OCI-LY3 (cell line): ENCODE results near the gene LTBP4.

ENCODE experiments used
- H2AFZ ChIP-seq: fragments of 200-600, 300-600 bp; shearing (Covaris generic); 2 replicates; pipeline ENCODE4 v1.6.0; 2014; ENCODE audit warnings: antibody characterized with exemption, low read depth, low read length
- H3K27ac ChIP-seq: fragments of 200-600, 300-600 bp; sonication (generic); 2 replicates; pipeline ENCODE4 v1.5.1; 2014; ENCODE audit warnings: mild to moderate bottlenecking, low read length, moderate library complexity, mixed read lengths
- H3K27me3 ChIP-seq: fragments of 200-600, 300-600 bp; sonication (generic); 2 replicates; pipeline ENCODE4 v1.6.1; 2014; ENCODE audit warnings: low read depth, low read length, mixed read lengths
- H3K36me3 ChIP-seq: fragments of 200-600, 300-600 bp; sonication (generic); replicated peaks from 2 replicates; pipeline ENCODE3; 2014; ENCODE audit warnings: low read depth, low read length, mixed read lengths
- H3K4me1 ChIP-seq: fragments of 300-600, 200-600 bp; sonication (generic); 2 replicates; pipeline ENCODE4 v1.6.1; 2014; ENCODE audit warnings: low read length, mixed read lengths
- H3K4me2 ChIP-seq: fragments of 200-600, 300-600 bp; sonication (generic); 2 replicates; pipeline ENCODE4 v1.6.1; 2014; ENCODE audit warnings: low read length, mixed read lengths
- H3K4me3 ChIP-seq: fragments of 300-600, 200-600 bp; sonication (generic); 2 replicates; pipeline ENCODE4 v1.5.1; 2014; ENCODE audit warnings: antibody characterized with exemption, mild to moderate bottlenecking, low read length, moderate library complexity
- H3K79me2 ChIP-seq: fragments of 300-600, 200-600 bp; shearing (Covaris generic); 2 replicates; pipeline ENCODE4 v1.6.1; 2014; ENCODE audit warnings: mild to moderate bottlenecking, low read length, mixed read lengths
- H3K9ac ChIP-seq: fragments of 300-600, 200-600 bp; shearing (Covaris generic); 2 replicates; pipeline ENCODE4 v1.6.0; 2014; ENCODE audit warnings: mild to moderate bottlenecking, low read length, moderate library complexity
- H3K9me3 ChIP-seq: fragments of 200-600, 300-600 bp; shearing (Covaris generic); 2 replicates; pipeline ENCODE4 v1.6.1; 2014; ENCODE audit warnings: low read length, mixed read lengths; ENCODE audit not compliant: insufficient read depth
- H4K20me1 ChIP-seq: fragments of 200-600, 300-600 bp; sonication (generic); 2 replicates; pipeline ENCODE4 v1.6.1; 2016; ENCODE audit warnings: low read length, mixed read lengths; ENCODE audit not compliant: insufficient read depth
- EZH2phosphoT487 ChIP-seq: fragments of 200-600 bp; shearing (Covaris generic); IDR thresholded peaks from 2 replicates; pipeline ENCODE4 v1.6.1; 2018; ENCODE audit warnings: antibody characterized with exemption, mixed run types, low read depth
- TF ChIP-seq, protein P1 (sequence below): fragments of 200-600, 300-600 bp; sonication (generic); IDR thresholded peaks from 2 replicates; pipeline ENCODE4 v1.5.1; 2014; ENCODE audit warnings: antibody characterized with exemption, low read length, low read depth

The LTBP4 gene

DNA sequence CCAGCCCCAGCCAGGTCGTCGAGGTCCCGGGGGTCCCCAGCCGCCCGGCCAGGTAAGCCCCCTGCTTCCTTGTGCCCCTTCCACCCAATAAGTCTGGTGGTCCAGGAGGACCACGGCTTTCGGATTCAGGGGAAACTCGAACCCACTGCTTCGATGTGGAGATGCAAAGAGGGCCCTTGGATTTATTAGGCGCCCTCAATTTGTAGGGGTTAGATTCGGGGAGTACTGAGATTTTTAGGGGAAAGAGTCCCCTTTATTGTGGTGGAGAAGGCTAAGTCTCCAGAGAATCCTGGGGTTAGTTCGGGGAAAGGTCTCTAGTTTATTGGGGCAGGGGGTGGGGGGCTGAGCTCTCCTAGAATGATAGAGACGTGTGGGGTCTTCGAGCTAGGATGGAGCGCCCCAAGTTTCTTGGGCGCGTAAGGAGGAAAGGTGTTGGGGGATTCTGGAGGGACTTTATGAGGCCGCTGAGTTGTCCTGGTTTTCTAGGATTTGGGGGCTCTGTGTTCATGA is 3.8 kb upstream of the LTBP4 start:
- Histone ChIP-seq H2AFZ (no peak overlapping the region), H3K4me2 (no peak overlapping the region), H3K36me3 (no peaks in the 10 kb centered on the region), H3K27me3 (peaks cover 21% of the 10 kb centered on the region), H3K9ac (no peak overlapping the region), H3K4me3 (no peak overlapping the region), H3K27ac (no peak overlapping the region), H4K20me1 (no peaks in the 10 kb centered on the region), H3K4me1 (peaks cover 32% of the 10 kb centered on the region), H3K79me2 (no peaks in the 10 kb centered on the region), H3K9me3 (no peaks in the 10 kb centered on the region)
- TF ChIP-seq, protein P1, sequence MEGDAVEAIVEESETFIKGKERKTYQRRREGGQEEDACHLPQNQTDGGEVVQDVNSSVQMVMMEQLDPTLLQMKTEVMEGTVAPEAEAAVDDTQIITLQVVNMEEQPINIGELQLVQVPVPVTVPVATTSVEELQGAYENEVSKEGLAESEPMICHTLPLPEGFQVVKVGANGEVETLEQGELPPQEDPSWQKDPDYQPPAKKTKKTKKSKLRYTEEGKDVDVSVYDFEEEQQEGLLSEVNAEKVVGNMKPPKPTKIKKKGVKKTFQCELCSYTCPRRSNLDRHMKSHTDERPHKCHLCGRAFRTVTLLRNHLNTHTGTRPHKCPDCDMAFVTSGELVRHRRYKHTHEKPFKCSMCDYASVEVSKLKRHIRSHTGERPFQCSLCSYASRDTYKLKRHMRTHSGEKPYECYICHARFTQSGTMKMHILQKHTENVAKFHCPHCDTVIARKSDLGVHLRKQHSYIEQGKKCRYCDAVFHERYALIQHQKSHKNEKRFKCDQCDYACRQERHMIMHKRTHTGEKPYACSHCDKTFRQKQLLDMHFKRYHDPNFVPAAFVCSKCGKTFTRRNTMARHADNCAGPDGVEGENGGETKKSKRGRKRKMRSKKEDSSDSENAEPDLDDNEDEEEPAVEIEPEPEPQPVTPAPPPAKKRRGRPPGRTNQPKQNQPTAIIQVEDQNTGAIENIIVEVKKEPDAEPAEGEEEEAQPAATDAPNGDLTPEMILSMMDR, result no peak
- TF ChIP-seq EZH2phosphoT487, result no peak

DNA sequence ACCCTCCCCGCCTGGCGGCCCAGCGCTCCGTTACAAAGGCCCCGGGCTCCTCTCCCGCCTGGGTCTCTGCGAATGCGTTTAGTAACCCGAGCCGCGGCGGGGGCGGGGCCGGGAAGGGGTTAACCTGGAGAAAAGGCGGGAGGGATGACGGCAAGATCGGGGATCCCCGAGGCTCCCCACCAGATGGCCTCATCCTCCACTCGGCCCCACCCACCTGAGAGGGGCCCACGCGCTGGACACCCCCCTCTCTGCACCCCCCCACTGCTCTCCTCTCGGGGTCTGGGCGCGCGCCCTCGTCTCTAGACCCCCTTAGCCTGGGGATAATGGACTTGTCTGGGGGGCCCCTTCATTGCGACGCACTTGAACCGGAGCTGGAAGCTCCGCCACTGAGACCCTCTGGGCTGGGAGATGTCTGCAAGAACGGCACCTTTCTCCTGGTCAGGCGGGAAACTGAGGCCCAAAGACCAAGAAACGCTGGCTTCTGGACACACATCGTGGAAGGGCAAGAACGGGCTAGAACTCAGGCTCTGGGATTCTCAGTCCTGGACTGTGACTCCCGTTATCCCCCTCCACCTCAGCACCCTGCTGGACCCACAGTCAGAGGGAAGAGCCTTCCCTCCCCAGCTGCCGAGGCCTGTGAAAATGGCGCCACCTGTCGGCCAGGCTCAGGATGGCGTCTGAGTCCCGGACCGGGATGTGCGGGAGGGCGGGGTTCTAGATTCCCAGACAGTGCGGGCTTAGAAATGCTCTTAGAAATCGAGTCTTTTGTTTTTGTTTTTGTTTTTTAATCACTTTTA is 2.9 kb upstream of the LTBP4 start:
- Histone ChIP-seq H3K4me3 (peak overlapping the region; percentile 39), H2AFZ (no peak overlapping the region; the same call in 1 of the 2 replicates), H3K9me3 (no peaks in the 10 kb centered on the region), H3K27me3 (peaks cover 21% of the 10 kb centered on the region), H3K4me1 (peaks cover 41% of the 10 kb centered on the region), H3K4me2 (peak overlapping the region; percentile 59), H3K27ac (no peak overlapping the region), H4K20me1 (no peaks in the 10 kb centered on the region), H3K9ac (no peak overlapping the region), H3K36me3 (no peaks in the 10 kb centered on the region), H3K79me2 (no peaks in the 10 kb centered on the region)
- TF ChIP-seq, protein P1, result peak; percentile 98
- TF ChIP-seq EZH2phosphoT487, result no peak

DNA sequence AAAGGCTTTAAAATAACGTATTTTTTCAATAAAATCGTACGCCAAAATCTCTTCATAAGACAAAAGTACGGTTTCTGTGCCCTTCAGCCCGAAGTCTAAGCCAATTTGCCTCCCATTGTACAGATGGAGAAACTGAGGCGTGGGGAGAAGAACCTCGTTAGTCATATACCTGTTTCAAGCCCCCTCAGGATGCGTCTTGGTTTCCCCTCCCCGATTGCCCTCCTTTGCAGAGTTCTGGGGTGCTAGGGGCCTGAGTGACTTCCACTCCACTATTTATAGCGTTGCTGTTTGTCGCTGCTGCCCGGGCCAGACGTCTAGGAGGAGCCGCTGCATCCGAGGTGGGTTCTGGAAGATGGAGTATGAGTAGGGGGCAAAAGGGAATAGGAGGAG is 2.3 kb upstream of the LTBP4 start:
- H3K4me1 ChIP-seq, result peaks cover 44% of the 10 kb centered on the region
- H3K79me2 ChIP-seq, result no peaks in the 10 kb centered on the region
- no peak overlapping the region for H3K9ac ChIP-seq
- H3K4me3 ChIP-seq, result no peak overlapping the region
- TF ChIP-seq, protein P1, result no peak
- no peak for TF ChIP-seq EZH2phosphoT487
- no peaks in the 10 kb centered on the region for H3K9me3 ChIP-seq
- H4K20me1 ChIP-seq, result no peaks in the 10 kb centered on the region
- H2AFZ ChIP-seq, result no peak overlapping the region
- no peaks in the 10 kb centered on the region for H3K36me3 ChIP-seq
- H3K27me3 ChIP-seq, result peaks cover 21% of the 10 kb centered on the region
- H3K27ac ChIP-seq, result no peak overlapping the region
- H3K4me2 ChIP-seq, result no peak overlapping the region

DNA sequence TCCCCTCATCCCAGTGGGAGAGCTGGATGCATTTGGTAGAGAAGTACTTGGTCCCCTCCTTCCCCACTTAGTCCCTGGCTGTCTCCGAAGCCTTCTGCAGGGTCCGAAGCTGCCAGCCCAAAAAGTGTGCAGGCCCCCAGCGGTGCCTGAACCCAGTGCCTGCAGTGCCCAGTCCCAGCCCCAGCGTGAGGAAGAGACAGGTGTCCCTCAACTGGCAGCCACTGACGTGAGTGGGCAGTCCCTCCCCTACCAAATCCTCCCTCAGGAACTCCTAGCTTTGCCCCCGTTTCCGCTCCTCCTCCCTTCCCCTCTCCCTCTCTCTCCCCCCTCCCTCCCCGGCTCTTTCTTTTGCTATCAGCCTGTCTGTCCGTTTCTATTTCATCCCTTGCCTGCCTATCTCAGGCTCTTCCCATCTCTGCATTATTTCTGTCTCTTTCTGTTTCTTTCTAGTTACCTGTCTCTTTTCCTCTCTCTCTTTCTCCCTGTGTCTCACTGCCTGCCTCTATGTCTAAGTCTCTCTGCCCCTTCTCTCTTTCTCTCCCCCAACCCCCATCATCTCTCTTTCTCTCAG is 1.8 kb upstream of the LTBP4 start:
- H3K4me1 ChIP-seq, result peaks cover 48% of the 10 kb centered on the region
- H3K36me3 ChIP-seq, result no peaks in the 10 kb centered on the region
- TF ChIP-seq, protein P1, result no peak
- no peak for TF ChIP-seq EZH2phosphoT487
- peaks cover 21% of the 10 kb centered on the region for H3K27me3 ChIP-seq
- H3K9me3 ChIP-seq, result no peaks in the 10 kb centered on the region
- H3K4me2 ChIP-seq, result peak overlapping the region; percentile 1; the same call in 1 of the 2 replicates
- H3K9ac ChIP-seq, result no peak overlapping the region
- H3K4me3 ChIP-seq, result no peak overlapping the region
- no peak overlapping the region for H2AFZ ChIP-seq
- no peaks in the 10 kb centered on the region for H3K79me2 ChIP-seq
- no peak overlapping the region for H3K27ac ChIP-seq
- no peaks in the 10 kb centered on the region for H4K20me1 ChIP-seq
